OCI-LY7 (cell line): ENCODE results near the gene OR2Z1.

Source experiments
- CTCF ChIP-seq: fragments of 200-600 bp; sonication (generic); conservative IDR thresholded peaks from 2 replicates; pipeline ENCODE4 v1.5.1; 2014; ENCODE audit warnings: mild to moderate bottlenecking, antibody characterized with exemption, low read length, moderate library complexity, mixed read lengths
- EZH2phosphoT487 ChIP-seq: fragments of 200-600 bp; sonication (generic); IDR thresholded peaks from 2 replicates; pipeline ENCODE4 v1.6.1; 2018; ENCODE audit warnings: low read depth, borderline replicate concordance, mild to moderate bottlenecking, mixed run types, antibody characterized with exemption, low read length, moderate library complexity, mixed read lengths

DNA sequence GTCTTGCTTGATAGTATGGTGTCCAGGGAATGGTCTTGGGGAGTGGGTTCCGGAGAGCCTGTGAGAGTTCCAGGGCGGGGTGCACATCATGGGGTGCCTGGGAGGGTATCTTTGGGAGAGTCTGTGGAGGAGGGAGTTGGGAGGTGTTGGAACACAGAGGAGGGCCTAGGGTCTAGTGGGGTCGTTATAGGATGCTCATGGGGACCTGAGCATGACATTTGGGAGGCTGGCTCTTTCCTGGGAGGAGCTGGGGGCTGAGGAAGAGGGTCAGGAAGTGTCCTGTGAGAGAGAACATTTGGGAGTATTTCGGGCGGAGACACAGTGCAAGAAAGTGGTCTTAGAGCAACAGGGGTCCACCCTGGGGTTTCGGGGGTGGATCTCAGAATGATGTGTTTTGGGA lies 25.5 kb upstream of the OR2Z1 start:
- no peak for TF ChIP-seq CTCF
- no peak for TF ChIP-seq EZH2phosphoT487
